Mesenchymal stem cell (in vitro differentiated cells and primary cell): ENCODE results near the gene LYZL4.
A peak's percentile ranks its signal among the peaks of the same experiment; 100 is the strongest.

Source experiments
- DNase-seq: peaks from one replicate; pipeline ENCODE4 v3.0.0-alpha.2; 2013
- H2AFZ ChIP-seq: one replicate; pipeline ENCODE4 v1.6.1; 2013; ENCODE audit warnings: low read depth, mild to moderate bottlenecking, control low read depth, inconsistent platforms, low read length, moderate library complexity
- H2AK5ac ChIP-seq: 2 replicates; pipeline ENCODE4 v1.6.1; 2013; ENCODE audit warnings: low read length, moderate library complexity, mild to moderate bottlenecking, inconsistent platforms; ENCODE audit not compliant: severe bottlenecking
- H2BK120ac ChIP-seq: one replicate; pipeline ENCODE4 v1.6.1; 2013; ENCODE audit warnings: low read depth, mild to moderate bottlenecking, inconsistent platforms, low read length, moderate library complexity
- H2BK12ac ChIP-seq, 2 experiments: one replicate each; pipeline ENCODE4 v1.6.1; 2013; ENCODE audit warnings: inconsistent platforms in 2 of 2, low read length in 2 of 2, mild to moderate bottlenecking in 2 of 2, moderate library complexity in 2 of 2, control low read depth in 1 of 2
- H2BK15ac ChIP-seq: one replicate; pipeline ENCODE4 v1.6.1; 2013; ENCODE audit warnings: mild to moderate bottlenecking, low read depth, inconsistent platforms; ENCODE audit not compliant: poor library complexity, severe bottlenecking
- H2BK5ac ChIP-seq: 2 replicates; pipeline ENCODE4 v1.6.1; 2013; ENCODE audit warnings: low read depth, mild to moderate bottlenecking, low read length, control low read depth, inconsistent platforms; ENCODE audit not compliant: poor library complexity, severe bottlenecking
- H3K14ac ChIP-seq, 2 experiments: one replicate each; pipeline ENCODE4 v1.6.1; 2013; ENCODE audit warnings: inconsistent platforms in 2 of 2, low read length in 2 of 2, control low read depth in 1 of 2, mild to moderate bottlenecking in 1 of 2, moderate library complexity in 1 of 2
- H3K18ac ChIP-seq, 2 experiments: one replicate each; pipeline ENCODE4 v1.6.1; 2013; ENCODE audit warnings: inconsistent platforms in 2 of 2, low read length in 2 of 2, control low read depth in 1 of 2, low read depth in 1 of 2, mild to moderate bottlenecking in 1 of 2
- H3K23ac ChIP-seq, 2 experiments: one replicate each; pipeline ENCODE4 v1.6.1; 2013; ENCODE audit warnings: inconsistent platforms in 2 of 2, low read length in 2 of 2, mild to moderate bottlenecking in 2 of 2, moderate library complexity in 2 of 2, control low read depth in 1 of 2
- H3K27ac ChIP-seq: 2 replicates; pipeline ENCODE4 v1.5.1; 2013; ENCODE audit warnings: mild to moderate bottlenecking, moderate library complexity, low read length, control low read depth, inconsistent platforms; ENCODE audit not compliant: poor library complexity, severe bottlenecking
- H3K27me3 ChIP-seq, 2 experiments: 2 replicates each; pipeline versions ENCODE4 v1.6.1 to v1.7.0; 2013; ENCODE audit warnings: low read length in 2 of 2, mild to moderate bottlenecking in 2 of 2, moderate library complexity in 2 of 2, control low read depth in 1 of 2, inconsistent platforms in 1 of 2; ENCODE audit not compliant: control insufficient read depth in 1 of 2, insufficient read depth in 1 of 2
- H3K36me3 ChIP-seq, 2 experiments: 2 replicates each; pipeline versions ENCODE4 v1.6.1 to v1.7.0; 2013; ENCODE audit warnings: low read length in 2 of 2, control low read depth in 1 of 2, inconsistent platforms in 1 of 2, low read depth in 1 of 2, mild to moderate bottlenecking in 1 of 2; ENCODE audit not compliant: insufficient read depth in 2 of 2, control insufficient read depth in 1 of 2
- H3K4ac ChIP-seq, 2 experiments: one replicate each; pipeline ENCODE4 v1.6.1; 2013; ENCODE audit warnings: inconsistent platforms in 2 of 2, low read length in 2 of 2, mild to moderate bottlenecking in 2 of 2, moderate library complexity in 2 of 2, control low read depth in 1 of 2, low read depth in 1 of 2
- H3K4me1 ChIP-seq: 2 replicates; pipeline ENCODE4 v1.6.1; 2013; ENCODE audit warnings: low read depth, low read length, control low read depth; ENCODE audit not compliant: control insufficient read depth, insufficient read depth
- H3K4me2 ChIP-seq: 2 replicates; pipeline ENCODE4 v1.6.1; 2013; ENCODE audit warnings: low read length, mild to moderate bottlenecking, inconsistent platforms; ENCODE audit not compliant: poor library complexity, severe bottlenecking
- H3K4me3 ChIP-seq, 2 experiments: 2 replicates each; pipeline versions ENCODE4 v1.5.1 to v1.7.0; 2013; ENCODE audit warnings: low read length in 2 of 2, mild to moderate bottlenecking in 2 of 2, control low read depth in 1 of 2, low read depth in 1 of 2; ENCODE audit not compliant: insufficient read depth in 1 of 2
- H3K79me1 ChIP-seq: replicated peaks from 2 replicates; pipeline ENCODE4 v1.6.1; 2013; ENCODE audit warnings: mild to moderate bottlenecking, control low read depth, low read length, inconsistent platforms; ENCODE audit not compliant: poor library complexity, severe bottlenecking
- H3K9ac ChIP-seq: 2 replicates; pipeline ENCODE4 v1.7.0; 2013; ENCODE audit warnings: mild to moderate bottlenecking, low read length, moderate library complexity
- H3K9me3 ChIP-seq: 2 replicates; pipeline ENCODE4 v1.7.0; 2013; ENCODE audit warnings: mild to moderate bottlenecking, low read length; ENCODE audit not compliant: control insufficient read depth
- H4K8ac ChIP-seq: one replicate; pipeline ENCODE4 v1.6.1; 2013; ENCODE audit warnings: inconsistent platforms, mild to moderate bottlenecking, low read length, moderate library complexity
- H4K91ac ChIP-seq: one replicate; pipeline ENCODE4 v1.6.1; 2013; ENCODE audit warnings: mild to moderate bottlenecking, low read length, inconsistent platforms
- WGBS: methylation state at CpG from one replicate; pipeline ENCODE4 v1.1.7; 2013; ENCODE audit warnings: mixed read lengths; 5-methylcytosine and 5-hydroxymethylcytosine counted together

LYZL4 gene

GRCh38 chr3:42377681-42378080, 32.7 kb downstream of the LYZL4 start:
- Histone ChIP-seq H3K27ac (no peak overlapping the region), H3K9ac (no peak overlapping the region), H4K91ac (no peak overlapping the region), H3K79me1 (no peaks in the 10 kb centered on the region), H4K8ac (no peak overlapping the region), H2BK120ac (no peak overlapping the region), H3K4ac (no peak overlapping the region), H3K14ac (no peak overlapping the region), H3K27me3 (peaks cover 6 to 8% of the 10 kb centered on the region in 2 experiments), H2BK15ac (no peak overlapping the region), H2BK5ac (no peak overlapping the region), H3K4me3 (no peak overlapping the region), H3K36me3 (no peaks in the 10 kb centered on the region), H3K23ac (no peak overlapping the region), H3K18ac (no peak overlapping the region), H2AK5ac (peak overlapping the region; percentile 5), H3K9me3 (no peaks in the 10 kb centered on the region), H2BK12ac (no peak overlapping the region), H3K4me2 (no peak overlapping the region), H3K4me1 (peaks cover 8% of the 10 kb centered on the region), H2AFZ (no peak overlapping the region)
- no peak for DNase-seq
- 81% methylated on average over 2 of the region's 2 CpGs for WGBS

- DNase-seq = peak; percentile 5
- H3K4me1 ChIP-seq = peaks cover 8% of the 10 kb centered on the region
- no peak overlapping the region for H2BK120ac ChIP-seq
- no peak overlapping the region for H3K23ac ChIP-seq
- no peak overlapping the region for H4K8ac ChIP-seq
- H2BK15ac ChIP-seq = no peak overlapping the region
- WGBS = 78% methylated on average over 4 of the region's 4 CpGs
- no peak overlapping the region for H3K4ac ChIP-seq
- H3K4me3 ChIP-seq = no peak overlapping the region
- no peak overlapping the region for H2BK12ac ChIP-seq
- no peaks in the 10 kb centered on the region for H3K9me3 ChIP-seq
- no peak overlapping the region for H3K18ac ChIP-seq
- H2AK5ac ChIP-seq = no peak overlapping the region
- peaks cover 17 to 19% of the 10 kb centered on the region in 2 experiments for H3K27me3 ChIP-seq
- no peak overlapping the region for H3K14ac ChIP-seq
- H4K91ac ChIP-seq = no peak overlapping the region
- H2BK5ac ChIP-seq = no peak overlapping the region
- no peak overlapping the region for H3K4me2 ChIP-seq
- H2AFZ ChIP-seq = no peak overlapping the region
- H3K9ac ChIP-seq = no peak overlapping the region
- H3K36me3 ChIP-seq = no peaks in the 10 kb centered on the region
- peak overlapping the region; percentile 12 for H3K27ac ChIP-seq
- no peaks in the 10 kb centered on the region for H3K79me1 ChIP-seq
Observed at GRCh38 chr3:42376344-42376798, 34.0 kb downstream of the LYZL4 start.

- no peaks in the 10 kb centered on the region for H3K36me3 ChIP-seq
- no peak overlapping the region for H2BK5ac ChIP-seq
- H3K23ac ChIP-seq = no peak overlapping the region
- no peak overlapping the region for H2BK120ac ChIP-seq
- no peak overlapping the region for H2AFZ ChIP-seq
- no peak overlapping the region for H3K18ac ChIP-seq
- no peak overlapping the region for H2BK15ac ChIP-seq
- no peak overlapping the region for H3K4me3 ChIP-seq
- H2BK12ac ChIP-seq = no peak overlapping the region
- H3K14ac ChIP-seq = no peak overlapping the region
- no peaks in the 10 kb centered on the region for H3K79me1 ChIP-seq
- DNase-seq = no peak
- H4K8ac ChIP-seq = no peak overlapping the region
- no peak overlapping the region for H4K91ac ChIP-seq
- 52% methylated on average over 5 of the region's 6 CpGs for WGBS
- no peak overlapping the region for H2AK5ac ChIP-seq
- peaks cover 21 to 29% of the 10 kb centered on the region in 2 experiments for H3K27me3 ChIP-seq
- H3K9ac ChIP-seq = no peak overlapping the region
- H3K9me3 ChIP-seq = peaks cover 4% of the 10 kb centered on the region
- H3K4me2 ChIP-seq = no peak overlapping the region
- H3K4ac ChIP-seq = no peak overlapping the region
- H3K4me1 ChIP-seq = peaks cover 8% of the 10 kb centered on the region
- no peak overlapping the region for H3K27ac ChIP-seq
Observed at GRCh38 chr3:42375121-42375800, 35.1 kb downstream of the LYZL4 start.

GRCh38 chr3:42371776-42372175, 38.6 kb downstream of the LYZL4 start:
- H3K27ac ChIP-seq = no peak overlapping the region
- H3K9me3 ChIP-seq = peaks cover 4% of the 10 kb centered on the region
- no peak overlapping the region for H2BK12ac ChIP-seq
- no peak overlapping the region for H3K4me2 ChIP-seq
- no peak overlapping the region for H2BK120ac ChIP-seq
- H3K4me1 ChIP-seq = peaks cover 4% of the 10 kb centered on the region
- no peak overlapping the region for H2BK15ac ChIP-seq
- H3K4me3 ChIP-seq = no peak overlapping the region
- no peak overlapping the region for H3K23ac ChIP-seq
- H3K18ac ChIP-seq = no peak overlapping the region
- no peak overlapping the region for H3K9ac ChIP-seq
- H3K14ac ChIP-seq = no peak overlapping the region
- H3K27me3 ChIP-seq = peaks cover 29 to 58% of the 10 kb centered on the region in 2 experiments
- H4K8ac ChIP-seq = no peak overlapping the region
- H4K91ac ChIP-seq = no peak overlapping the region
- no peak overlapping the region for H2BK5ac ChIP-seq
- H3K36me3 ChIP-seq = no peaks in the 10 kb centered on the region
- no peak for DNase-seq
- 86% methylated on average over 3 of the region's 3 CpGs for WGBS
- H3K4ac ChIP-seq = no peak overlapping the region
- no peak overlapping the region for H2AK5ac ChIP-seq
- H3K79me1 ChIP-seq = no peaks in the 10 kb centered on the region
- no peak overlapping the region for H2AFZ ChIP-seq
